ENCODE measurements around the gene CCDC71L.
"Not testable (repeated sequence)": the region's sequence is repeated elsewhere in the genome, so short reads cannot be mapped to it uniquely, and the experiment has no call there.

CCDC71L gene

DNA sequence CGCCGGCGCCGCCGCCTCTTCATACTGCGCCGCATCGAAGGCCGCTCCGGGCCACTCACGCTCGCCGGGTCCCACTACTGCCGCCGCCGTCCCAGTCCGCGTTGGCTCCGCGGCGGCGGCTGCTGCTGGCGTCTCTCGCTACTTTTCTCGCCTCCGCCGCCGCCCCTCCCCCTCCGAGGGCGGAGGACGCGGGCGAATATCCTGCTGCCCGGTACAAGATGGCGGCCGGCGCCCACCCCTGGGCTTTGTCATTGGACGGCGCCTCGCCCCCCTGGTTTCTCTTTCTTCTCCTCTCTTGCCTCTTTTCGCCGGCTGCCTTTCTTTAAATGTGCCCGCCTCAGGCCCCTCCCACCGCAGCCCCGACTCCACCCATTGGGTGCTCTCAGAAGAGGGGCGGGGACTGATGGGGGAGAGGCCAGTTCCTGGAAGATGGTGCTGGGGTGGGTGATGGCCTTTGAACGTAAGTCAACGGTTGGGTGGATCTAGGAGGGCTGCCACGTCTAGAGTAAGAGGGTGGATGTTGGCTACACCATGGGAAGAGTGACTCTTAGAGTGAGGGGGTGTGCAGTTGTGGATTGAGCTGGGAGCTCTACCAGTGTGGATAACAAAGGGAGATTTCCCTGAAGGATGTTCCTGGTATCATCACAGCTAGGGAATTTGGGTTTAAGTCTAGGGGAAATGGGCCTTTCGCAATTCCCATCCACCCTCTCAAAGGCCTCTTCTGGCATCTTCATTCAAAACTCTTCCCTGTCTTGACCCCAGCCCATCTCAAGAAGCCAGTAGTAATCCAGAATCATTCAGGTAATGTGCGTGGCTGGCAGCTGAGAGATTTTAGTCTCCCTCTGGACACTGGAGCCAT is at the start of gene CCDC71L:
TSS of gene CCDC71L (minus strand) at position 297 of the 859 bp plus-strand sequence. CDS start at position 35, 262 bp downstream.
- peak; percentile 85 for DNase-seq (ENCODE audit: low read depth)

DNA sequence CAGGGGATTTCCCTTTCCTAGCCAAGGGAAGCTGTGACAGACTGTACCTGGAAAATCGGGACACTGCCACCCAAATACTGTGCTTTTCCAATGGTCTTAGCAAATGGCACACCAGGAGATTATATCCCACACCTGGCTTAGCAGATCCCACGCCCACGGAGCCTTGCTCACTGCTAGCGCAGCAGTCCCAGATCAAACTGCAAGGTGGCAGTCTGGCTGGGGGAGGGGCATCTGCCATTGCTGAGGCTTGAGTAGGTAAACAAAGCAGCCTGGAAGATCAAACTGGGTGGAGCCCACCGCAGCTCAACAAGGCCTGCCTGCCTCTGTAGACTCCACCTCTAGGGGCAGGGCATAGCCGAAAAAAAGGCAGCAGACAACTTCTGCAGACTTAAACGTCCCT is 48.6 kb upstream of the CCDC71L start:
- DNase-seq (ENCODE audit: low read depth), result not testable (repeated sequence)

DNA sequence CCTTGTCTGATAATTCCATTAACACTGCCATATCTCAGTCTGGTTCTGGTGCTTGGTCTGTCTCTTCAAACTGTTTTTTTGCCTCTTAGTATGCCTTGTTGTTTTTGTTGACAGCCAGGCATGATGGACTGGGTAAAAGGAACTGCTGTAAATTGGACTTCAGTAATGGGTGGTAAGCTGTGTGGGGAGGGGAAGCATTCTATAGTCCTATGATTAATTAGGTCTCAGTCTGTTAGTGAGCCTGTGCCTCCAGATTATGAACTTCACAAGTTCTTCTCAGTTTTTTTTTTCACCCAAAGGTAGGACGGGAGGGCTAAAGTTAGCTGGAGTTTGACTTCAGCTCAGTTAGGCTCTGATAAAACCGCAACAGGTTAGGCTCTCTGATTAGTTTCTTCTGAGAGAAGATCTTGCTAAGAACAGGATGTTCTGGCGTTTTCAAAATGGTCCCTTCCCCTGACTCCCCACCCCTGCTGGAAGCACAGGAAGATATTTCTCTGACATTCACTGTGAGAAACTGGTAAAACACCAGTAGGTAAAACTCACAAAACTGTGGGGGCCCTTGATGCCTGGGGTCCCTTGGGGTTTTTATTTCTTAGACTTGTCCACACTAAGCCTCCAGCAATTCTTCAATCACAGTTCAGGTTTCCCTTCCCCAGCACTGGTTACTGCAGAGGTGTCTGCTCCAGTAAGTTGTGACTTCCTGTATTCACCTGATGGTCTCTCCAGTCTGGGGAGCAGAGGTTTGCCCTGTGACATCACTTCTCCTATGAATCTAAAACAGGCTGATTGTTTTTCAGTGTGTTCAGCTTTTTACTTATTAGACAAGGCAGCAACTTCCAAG is 43.3 kb upstream of the CCDC71L start:
- no peak for DNase-seq (ENCODE audit: low read depth)

DNA sequence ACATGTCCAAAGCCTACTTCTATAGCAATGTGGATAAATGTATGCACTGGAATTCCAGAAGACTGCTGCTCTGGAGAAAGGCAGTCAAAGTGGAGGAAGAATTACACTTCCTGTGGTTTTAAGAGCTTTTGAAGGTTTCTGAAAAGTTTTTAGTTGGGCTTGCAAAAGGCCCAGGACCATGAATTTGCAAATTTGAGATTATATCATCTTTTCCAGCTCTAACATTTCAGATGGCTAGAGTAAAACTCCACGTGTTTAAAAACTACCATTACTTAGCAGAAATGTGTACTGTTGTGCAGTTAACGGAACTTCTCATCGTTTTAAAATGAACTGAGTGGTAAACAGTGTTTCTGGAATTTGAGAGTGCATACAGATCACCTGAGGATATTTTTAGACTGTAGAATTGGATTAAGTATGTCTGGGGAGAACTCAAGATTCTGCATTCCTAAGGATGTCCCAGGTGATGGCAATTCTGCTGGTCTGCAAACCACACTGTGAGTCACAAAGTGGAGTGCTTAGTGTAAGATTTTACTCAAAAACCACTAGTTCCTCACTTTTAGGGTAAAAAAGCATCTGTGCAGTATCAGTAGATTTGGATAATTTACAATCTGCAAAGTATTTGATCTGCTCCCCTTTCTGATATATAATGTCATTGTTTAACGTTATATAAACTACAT is 32.9 kb upstream of the CCDC71L start:
- no peak for DNase-seq (ENCODE audit: low read depth)

DNA sequence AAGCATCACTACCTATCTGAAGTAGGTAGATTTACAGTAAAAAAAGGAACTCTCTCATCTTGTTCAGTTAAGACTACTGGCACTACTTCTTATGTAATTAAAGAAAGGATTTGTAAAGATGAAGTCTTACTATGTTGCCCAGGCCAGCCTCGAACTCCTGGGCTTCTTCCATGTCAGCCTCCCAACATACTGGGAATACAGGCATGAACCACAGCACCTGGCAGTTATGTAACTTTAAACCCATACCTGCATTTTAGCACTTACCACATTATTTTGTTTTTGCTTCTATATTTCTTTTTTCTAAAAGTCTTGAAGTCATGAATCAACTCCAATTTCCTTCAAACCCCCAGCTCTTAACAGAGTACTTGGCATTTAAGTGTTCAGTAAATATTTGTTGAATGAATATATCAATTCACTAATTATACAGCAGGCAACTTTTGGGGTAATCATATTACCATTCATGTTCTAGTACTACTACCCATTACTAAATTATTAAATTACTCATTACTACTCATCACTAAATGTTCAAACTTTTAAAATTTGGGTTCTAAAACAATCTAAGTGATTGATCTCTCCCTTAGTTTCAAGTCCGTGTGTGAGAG is 31.6 kb upstream of the CCDC71L start:
- DNase-seq (ENCODE audit: low read depth), result no peak

DNA sequence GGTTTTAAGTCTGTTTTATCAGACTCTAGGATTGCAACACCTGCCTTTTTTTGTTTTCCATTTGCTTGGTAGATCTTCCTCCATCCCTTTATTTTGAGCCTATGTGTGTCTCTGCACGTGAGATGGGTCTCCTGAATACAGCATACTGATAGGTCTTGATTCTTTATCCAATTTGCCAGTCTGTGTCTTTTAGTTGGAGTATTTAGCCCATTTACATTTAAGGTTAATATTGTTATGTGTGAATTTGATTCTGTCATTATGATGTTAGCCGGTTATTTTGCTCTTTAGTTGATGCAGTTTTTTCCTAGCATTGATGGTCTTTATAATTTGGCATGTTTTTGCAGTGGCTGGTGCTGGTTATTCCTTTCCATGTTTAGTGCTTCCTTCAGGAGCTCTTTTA is 27.2 kb upstream of the CCDC71L start:
- not testable (repeated sequence) for DNase-seq (ENCODE audit: low read depth)

DNA sequence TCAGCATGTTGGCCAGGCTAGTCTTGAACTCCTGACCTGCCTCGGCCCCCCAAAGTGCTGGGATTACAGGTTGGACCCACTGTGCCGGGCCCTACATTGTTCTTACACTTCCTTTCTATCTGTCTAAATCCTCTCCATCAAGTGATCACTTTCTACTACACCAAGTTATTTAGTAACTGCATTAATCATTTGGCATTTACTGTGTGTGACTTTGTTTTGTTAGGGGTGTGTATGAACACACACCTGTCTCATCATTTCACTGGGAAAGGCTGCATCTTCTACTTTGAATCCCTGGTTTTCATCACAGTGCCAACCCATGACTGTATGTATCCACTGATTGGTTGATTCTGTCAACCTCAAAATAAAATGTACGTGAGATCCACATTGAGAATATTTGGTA is 23.0 kb upstream of the CCDC71L start:
- no peak for DNase-seq (ENCODE audit: low read depth)

DNA sequence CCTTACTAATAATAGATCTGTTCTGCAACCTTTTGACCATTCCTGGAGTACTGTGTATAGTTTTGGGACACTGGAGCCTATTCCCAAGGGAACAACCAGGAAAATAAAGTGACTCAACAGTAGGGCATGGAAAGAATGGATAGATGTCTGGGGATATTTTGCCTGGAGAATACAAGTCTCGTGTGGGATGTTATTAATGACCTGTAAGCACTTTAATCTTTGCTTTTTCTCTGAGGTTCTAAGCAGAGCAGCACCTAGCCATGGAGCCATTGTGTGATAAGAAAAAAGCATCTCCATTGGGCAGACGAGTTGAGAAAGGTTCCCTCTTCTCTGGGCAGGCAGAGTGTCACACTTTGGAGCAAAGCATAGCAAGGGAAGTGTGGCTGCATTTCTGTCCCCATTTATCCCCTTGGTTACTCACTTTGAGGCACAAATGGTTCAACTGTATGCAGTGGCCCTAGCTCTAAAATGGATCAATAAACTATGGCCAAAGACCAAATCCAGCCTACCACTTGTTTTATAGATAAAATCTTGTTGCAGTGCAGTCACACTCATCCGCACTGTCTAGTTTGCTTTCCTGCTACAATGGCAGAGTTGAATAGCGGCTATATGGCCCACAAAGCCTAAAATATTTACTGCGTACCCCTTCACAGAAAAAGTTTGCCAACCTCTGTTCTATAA is 21.0 kb upstream of the CCDC71L start:
- no peak for DNase-seq (ENCODE audit: low read depth)

DNA sequence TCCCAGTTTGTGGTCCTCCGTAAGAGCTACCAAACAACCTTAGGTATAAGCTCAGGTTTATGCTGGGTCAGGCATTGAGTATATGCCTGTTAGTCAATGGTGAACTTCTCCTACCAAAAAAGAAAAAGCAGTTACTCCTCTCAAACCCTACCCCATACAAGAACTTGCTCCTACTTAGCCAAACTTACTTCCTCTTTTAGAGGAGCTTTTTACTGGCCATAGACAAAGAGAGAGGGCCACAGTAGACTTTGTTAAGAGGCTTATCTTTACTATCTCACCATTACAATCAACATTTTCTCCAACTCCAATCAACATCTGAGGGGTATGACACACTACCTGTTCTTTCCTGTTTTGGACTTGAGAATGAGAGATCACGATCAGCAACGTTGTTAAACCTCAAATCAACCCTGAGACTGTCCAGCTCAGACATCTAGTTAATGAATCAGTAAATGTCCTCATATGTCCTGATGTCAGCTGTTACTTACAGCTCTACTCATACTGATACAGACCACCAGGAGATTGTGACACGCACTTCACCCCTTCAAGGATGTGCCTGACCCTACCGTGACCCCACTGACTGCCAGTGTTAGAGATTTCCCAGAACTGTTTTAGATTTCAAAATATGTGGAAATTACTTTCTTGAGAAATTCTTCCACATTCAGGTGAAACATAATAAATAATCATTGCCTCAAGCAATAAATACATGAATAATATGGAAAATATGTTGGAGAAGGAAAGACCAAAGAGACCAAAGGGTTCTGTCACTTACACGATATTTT is 18.4 kb upstream of the CCDC71L start:
- DNase-seq (ENCODE audit: low read depth), result no peak

DNA sequence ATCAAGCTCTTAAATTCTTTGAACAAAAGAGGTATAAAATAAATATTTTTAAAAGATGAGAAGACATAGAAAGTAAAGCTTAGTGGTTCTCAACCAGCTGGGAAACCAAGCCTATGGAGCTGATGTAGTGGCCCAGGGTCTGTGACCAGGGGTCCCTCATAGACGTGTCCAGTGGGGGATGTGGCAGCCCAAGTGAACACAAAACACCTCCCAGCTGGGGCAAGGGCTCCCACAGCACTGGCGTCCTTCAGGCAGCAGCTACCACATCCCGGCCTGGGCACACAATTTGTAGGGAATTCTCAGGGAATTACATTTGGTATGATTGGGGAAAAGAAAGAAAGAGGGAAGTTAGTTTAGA is 17.8 kb upstream of the CCDC71L start:
- no peak for DNase-seq (ENCODE audit: low read depth)

DNA sequence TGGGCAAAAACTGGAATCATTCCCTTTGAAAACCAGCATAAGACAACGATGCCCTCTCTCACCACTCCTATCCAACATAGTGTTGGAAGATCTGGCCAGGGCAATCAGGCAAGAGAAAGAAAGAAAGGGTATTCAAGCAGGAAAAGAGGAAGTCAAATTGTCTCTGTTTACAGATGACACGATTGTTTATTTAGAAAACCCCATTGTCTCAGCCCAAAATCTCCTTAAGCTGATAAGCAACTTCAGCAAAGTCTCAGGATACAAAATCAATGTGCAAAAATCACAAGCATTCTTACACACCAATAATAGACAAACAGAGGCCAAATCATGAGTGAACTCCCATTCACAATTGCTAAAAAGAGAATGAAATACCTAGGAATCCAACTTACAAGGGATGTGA is 15.5 kb upstream of the CCDC71L start:
- DNase-seq (ENCODE audit: low read depth), result not testable (repeated sequence)

DNA sequence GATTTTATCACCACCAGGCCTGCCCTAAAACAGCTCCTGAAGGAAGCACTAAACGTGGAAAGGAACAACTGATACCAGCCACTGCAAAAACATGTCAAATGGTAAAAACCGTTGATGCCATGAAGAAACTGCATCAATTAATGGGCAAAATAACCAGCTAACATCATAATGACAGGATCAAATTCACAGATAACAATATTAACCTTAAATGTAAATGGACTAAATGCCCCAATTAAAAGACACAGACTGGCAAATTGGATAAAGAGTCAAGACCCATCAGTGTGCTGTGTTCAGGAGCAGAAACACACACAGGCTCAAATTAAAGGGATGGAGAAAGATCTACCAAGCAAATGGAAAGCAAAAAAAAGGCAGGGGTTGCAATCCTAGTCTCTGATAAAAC is 12.7 kb upstream of the CCDC71L start:
- not testable (repeated sequence) for DNase-seq (ENCODE audit: low read depth)

DNA sequence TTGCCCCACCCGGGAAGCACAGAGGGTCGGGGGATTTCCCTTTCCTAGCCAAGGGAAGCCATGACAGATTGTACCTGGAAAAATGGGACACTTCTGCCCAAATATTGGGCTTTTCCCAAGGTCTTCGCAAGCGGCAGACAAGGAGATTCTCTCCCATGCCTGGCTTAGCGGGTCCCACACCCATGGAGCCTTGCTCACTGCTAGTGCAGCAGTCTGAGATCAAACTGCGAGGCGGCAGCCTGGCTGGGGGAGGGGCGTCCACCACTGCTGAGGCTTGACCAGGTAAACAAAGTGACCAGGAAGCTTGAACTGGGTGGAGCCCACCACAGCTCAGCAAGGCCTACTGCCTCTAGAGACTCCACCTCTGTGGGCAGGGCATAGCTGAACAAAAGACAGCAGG is 11.0 kb upstream of the CCDC71L start:
- DNase-seq (ENCODE audit: low read depth), result not testable (repeated sequence)

DNA sequence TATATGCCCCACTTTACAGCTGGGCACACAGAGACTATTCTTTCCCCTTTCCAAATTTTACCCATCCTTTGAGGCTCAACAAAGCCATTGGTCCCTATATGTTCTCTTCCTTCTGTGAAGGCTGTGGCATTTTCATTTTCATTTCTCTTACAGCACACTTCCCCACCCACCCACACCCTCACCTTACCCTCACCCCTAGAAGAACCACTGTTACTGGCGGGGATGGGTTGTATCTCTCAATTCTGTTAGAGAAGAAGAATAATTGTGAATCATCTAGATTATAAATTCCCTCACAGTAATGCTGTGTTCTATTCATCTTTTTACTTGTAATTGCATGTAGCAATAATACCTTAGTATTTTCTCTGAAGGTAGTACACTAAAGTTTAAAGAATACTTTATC is 10.2 kb upstream of the CCDC71L start:
- DNase-seq (ENCODE audit: low read depth), result no peak

DNA sequence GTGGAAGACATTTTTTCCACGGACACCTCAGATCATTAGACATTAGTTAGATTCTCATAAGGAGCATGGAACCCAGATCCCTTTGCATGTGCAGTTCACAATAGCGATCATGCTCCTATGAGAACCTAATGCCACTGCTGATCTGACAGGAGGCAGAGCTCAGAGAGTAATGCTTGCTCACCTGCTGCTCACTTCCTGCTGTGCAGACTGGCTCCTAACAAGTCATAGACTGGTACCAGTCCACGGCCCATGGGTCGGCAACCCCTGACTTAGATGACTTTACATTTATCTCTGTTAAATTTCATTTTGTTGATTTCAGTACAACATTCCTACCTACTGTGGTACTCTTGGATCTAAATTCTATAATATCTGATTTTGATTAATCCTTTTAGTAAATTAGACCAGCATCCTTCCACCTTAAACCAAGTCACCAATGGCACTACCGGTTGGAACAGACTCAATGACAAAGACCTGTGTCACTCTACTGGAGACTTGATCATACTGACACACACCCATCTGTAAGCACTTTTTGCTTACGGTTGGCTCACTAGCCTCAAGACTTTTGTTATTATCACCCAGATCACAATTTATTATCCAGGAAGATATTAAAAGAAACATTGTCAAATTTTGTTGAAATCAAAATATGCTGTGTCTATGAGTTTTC is 8.0 kb upstream of the CCDC71L start:
- DNase-seq (ENCODE audit: low read depth), result no peak

DNA sequence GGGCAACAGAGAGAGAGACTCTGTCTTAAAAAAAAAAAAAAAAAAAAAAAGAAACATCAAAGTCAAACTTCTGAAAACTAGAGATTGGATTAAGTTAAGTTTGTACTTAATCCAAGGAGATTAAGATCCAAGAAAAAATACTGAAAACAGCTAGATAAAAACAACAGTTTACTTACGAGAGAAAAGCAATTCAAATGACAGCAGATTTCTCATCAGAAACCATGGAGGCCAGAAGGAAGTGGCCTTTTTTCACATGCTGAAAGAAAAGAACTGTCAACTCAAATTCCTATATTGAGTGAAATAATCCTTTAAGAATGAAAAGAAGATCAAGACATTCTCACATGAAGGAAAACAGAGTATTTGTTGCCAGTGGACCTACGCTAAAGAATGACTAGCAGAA is 5.4 kb upstream of the CCDC71L start:
- no peak for DNase-seq (ENCODE audit: low read depth)

DNA sequence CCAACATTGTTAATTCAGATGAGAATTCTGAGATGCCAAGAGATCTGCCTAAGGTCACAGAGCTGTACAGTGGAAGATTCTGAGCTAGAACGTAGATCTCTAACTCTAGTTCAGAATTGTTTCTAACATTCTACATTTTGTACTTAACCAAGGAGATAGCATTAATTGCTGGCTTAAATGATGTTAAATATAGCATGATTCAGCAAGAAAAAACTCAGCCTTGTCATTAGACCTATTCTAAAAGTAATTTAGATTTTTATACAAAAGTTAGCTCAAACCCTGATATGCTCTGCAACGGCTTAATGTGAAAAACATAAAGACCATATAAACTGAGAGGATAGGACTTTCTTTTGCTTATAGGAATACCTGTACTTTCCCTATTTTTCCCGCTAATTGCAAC is 3.4 kb upstream of the CCDC71L start:
- DNase-seq (ENCODE audit: low read depth), result no peak

DNA sequence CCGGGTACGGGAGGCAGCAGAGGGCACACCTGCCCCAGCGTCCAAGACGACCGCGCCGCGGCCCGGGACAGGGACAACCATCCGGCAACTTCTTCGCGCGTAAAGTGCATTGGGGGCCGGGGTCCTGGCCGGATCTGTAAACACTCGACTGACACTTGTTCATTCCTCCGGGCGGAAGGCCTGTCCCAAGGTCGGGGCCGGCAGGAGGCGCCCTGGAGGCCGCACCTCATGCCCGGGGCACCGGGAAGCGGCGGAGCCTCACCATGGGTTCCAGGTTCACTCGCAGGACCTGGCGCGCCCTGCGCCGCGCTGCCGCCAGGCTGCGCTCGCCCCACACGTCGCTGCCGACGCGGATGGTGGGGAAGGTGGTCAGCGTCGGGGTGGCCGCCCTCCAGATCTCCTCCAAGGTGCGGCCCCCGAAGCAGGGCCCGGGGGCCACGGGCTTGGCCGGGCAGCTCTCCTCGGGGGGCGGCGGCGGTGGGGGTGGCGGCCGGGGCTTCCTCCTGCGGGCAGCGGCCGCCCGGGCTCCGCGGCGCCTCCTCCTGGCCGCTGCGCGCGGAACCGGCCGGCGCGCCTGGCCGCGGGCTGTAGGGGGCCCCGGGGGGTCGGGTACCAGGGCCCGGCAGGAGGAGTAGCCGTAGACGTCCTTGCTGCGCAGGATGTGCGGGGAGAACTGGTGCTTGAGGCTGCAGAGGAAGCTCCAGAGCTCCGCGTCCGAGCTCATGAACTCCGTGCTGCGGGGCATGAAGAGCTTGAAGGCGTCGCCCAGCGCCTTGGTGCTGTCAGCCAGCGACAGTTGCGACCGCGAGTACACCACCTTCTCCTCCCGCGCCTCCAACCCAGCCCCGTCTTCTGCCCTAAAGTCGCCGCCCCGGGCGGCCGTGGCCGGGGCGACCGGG is 746 bp downstream of the CCDC71L start:
- peak; percentile 49 for DNase-seq (ENCODE audit: low read depth)

Measured in stimulated activated CD8-positive, alpha-beta memory T cell treated with anti-CD3 and anti-CD28 coated beads, Interleukin-15, amount 100 ng/mL, for 1 hour (primary cell).